ENCODE data around the gene CASZ1. TPM values are rescaled to one million over a fixed set of nuclear protein-coding genes. Genes with fewer than 3 reads are reported as not detected.

CASZ1 gene
- total RNA-seq, 1 experiment from 2014 or later, result 11.7 TPM

DNA sequence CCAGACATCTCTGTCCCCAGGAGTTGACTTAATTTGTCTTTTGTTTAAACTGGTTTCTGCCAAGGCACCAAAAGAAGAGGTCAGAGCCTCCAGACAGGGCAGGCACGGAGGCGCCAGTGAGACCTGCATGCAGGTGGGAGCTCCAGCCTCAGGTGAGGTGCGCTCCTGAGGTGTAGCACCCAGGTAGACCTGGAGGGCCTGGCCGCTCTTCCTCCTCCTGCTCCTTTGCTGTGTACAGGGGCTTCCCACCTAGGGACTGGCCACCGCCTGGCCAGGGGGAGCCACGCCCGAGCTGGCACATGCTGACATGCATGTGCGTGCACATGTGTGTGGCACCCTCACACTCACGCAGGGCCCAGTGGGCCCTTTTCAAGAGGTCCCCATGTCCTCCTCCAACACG lies 163.0 kb downstream of the CASZ1 start:
- H3K4me1 Mint-ChIP-seq, result peaks cover 31% of the 10 kb centered on the region
- DNase-seq (ENCODE audit: low spot score), result no peak
- ATAC-seq, result no peak
- no peak for TF ChIP-seq NR1H2 (CRISPR knock-in tag; IDR thresholded peaks at IDR 0.05)
- TF ChIP-seq MXD4 (CRISPR knock-in tag; IDR thresholded peaks at IDR 0.05; ENCODE audit: borderline replicate concordance), result no peak
- no peak for TF ChIP-seq TEAD4 (CRISPR knock-in tag; IDR thresholded peaks at IDR 0.05)
- TF ChIP-seq SMAD4 (CRISPR knock-in tag; IDR thresholded peaks at IDR 0.05), result no peak
- TF ChIP-seq, protein P1, sequence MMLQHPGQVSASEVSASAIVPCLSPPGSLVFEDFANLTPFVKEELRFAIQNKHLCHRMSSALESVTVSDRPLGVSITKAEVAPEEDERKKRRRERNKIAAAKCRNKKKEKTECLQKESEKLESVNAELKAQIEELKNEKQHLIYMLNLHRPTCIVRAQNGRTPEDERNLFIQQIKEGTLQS (CRISPR knock-in tag; conservative IDR thresholded peaks at IDR 0.05), result no peak
- TF ChIP-seq, protein P2, sequence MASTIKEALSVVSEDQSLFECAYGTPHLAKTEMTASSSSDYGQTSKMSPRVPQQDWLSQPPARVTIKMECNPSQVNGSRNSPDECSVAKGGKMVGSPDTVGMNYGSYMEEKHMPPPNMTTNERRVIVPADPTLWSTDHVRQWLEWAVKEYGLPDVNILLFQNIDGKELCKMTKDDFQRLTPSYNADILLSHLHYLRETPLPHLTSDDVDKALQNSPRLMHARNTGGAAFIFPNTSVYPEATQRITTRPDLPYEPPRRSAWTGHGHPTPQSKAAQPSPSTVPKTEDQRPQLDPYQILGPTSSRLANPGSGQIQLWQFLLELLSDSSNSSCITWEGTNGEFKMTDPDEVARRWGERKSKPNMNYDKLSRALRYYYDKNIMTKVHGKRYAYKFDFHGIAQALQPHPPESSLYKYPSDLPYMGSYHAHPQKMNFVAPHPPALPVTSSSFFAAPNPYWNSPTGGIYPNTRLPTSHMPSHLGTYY (CRISPR knock-in tag; IDR thresholded peaks at IDR 0.05), result no peak
- CTCF ChIA-PET, result interaction anchor here (1.2 to 1.4 kb wide), 2 partner anchors 97 to 277 kb away, joined by 3 to 4 read pairs; no protein-coding TSS in a partner anchor
- H3K27ac Mint-ChIP-seq, result no peak overlapping the region
- POLR2A ChIA-PET, result no interaction called here
- no peaks in the 10 kb centered on the region for H3K36me3 Mint-ChIP-seq
- H3K27me3 Mint-ChIP-seq (ENCODE audit: low read depth), result peaks cover 12% of the 10 kb centered on the region
- no peak overlapping the region for H3K4me3 Mint-ChIP-seq
- no peaks in the 10 kb centered on the region for H3K9me3 Mint-ChIP-seq

DNA sequence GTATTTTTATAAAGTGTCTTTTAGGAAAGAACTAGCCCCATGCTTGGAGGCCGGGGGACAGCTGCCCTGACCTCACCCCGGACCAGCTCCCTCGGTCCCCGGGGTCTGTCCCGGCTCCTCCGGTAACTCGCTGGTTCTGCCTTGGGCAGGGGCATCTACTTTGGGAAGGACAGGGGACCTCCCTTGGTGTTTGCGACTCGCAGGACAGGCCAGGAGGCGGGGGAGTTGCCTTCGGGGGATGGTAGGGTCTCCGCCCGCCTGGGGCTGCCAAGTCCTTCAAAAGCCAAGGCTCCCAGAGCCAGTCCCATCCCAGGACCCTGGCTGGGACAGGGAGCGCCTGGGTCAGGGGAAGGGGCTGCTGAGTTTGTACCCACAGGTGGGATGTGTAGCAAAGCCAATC lies 163.8 kb downstream of the CASZ1 start:
- H3K36me3 Mint-ChIP-seq, result no peaks in the 10 kb centered on the region
- TF ChIP-seq CBFB (CRISPR knock-in tag; IDR thresholded peaks at IDR 0.05; ENCODE audit: low read depth) (no peak), OVOL2 (CRISPR knock-in tag; IDR thresholded peaks at IDR 0.05; ENCODE audit: borderline replicate concordance) (no peak), ZNF396 (CRISPR knock-in tag; IDR thresholded peaks at IDR 0.05; ENCODE audit: borderline replicate concordance) (no peak), GTF2I (CRISPR knock-in tag; conservative IDR thresholded peaks at IDR 0.05) (no peak), CREM (CRISPR knock-in tag; IDR thresholded peaks at IDR 0.05) (no peak), EMX1 (CRISPR knock-in tag; IDR thresholded peaks at IDR 0.05) (no peak), MXD4 (CRISPR knock-in tag; IDR thresholded peaks at IDR 0.05; ENCODE audit: borderline replicate concordance) (no peak)
- TF ChIP-seq, protein P3, sequence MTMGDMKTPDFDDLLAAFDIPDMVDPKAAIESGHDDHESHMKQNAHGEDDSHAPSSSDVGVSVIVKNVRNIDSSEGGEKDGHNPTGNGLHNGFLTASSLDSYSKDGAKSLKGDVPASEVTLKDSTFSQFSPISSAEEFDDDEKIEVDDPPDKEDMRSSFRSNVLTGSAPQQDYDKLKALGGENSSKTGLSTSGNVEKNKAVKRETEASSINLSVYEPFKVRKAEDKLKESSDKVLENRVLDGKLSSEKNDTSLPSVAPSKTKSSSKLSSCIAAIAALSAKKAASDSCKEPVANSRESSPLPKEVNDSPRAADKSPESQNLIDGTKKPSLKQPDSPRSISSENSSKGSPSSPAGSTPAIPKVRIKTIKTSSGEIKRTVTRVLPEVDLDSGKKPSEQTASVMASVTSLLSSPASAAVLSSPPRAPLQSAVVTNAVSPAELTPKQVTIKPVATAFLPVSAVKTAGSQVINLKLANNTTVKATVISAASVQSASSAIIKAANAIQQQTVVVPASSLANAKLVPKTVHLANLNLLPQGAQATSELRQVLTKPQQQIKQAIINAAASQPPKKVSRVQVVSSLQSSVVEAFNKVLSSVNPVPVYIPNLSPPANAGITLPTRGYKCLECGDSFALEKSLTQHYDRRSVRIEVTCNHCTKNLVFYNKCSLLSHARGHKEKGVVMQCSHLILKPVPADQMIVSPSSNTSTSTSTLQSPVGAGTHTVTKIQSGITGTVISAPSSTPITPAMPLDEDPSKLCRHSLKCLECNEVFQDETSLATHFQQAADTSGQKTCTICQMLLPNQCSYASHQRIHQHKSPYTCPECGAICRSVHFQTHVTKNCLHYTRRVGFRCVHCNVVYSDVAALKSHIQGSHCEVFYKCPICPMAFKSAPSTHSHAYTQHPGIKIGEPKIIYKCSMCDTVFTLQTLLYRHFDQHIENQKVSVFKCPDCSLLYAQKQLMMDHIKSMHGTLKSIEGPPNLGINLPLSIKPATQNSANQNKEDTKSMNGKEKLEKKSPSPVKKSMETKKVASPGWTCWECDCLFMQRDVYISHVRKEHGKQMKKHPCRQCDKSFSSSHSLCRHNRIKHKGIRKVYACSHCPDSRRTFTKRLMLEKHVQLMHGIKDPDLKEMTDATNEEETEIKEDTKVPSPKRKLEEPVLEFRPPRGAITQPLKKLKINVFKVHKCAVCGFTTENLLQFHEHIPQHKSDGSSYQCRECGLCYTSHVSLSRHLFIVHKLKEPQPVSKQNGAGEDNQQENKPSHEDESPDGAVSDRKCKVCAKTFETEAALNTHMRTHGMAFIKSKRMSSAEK (CRISPR knock-in tag; IDR thresholded peaks at IDR 0.05; ENCODE audit: borderline replicate concordance), result no peak
- TF ChIP-seq, protein P4, sequence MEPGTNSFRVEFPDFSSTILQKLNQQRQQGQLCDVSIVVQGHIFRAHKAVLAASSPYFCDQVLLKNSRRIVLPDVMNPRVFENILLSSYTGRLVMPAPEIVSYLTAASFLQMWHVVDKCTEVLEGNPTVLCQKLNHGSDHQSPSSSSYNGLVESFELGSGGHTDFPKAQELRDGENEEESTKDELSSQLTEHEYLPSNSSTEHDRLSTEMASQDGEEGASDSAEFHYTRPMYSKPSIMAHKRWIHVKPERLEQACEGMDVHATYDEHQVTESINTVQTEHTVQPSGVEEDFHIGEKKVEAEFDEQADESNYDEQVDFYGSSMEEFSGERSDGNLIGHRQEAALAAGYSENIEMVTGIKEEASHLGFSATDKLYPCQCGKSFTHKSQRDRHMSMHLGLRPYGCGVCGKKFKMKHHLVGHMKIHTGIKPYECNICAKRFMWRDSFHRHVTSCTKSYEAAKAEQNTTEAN (CRISPR knock-in tag; IDR thresholded peaks at IDR 0.05), result no peak
- TF ChIP-seq, protein P5, sequence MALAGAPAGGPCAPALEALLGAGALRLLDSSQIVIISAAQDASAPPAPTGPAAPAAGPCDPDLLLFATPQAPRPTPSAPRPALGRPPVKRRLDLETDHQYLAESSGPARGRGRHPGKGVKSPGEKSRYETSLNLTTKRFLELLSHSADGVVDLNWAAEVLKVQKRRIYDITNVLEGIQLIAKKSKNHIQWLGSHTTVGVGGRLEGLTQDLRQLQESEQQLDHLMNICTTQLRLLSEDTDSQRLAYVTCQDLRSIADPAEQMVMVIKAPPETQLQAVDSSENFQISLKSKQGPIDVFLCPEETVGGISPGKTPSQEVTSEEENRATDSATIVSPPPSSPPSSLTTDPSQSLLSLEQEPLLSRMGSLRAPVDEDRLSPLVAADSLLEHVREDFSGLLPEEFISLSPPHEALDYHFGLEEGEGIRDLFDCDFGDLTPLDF (CRISPR knock-in tag; IDR thresholded peaks at IDR 0.05), result no peak
- TF ChIP-seq, protein P6, sequence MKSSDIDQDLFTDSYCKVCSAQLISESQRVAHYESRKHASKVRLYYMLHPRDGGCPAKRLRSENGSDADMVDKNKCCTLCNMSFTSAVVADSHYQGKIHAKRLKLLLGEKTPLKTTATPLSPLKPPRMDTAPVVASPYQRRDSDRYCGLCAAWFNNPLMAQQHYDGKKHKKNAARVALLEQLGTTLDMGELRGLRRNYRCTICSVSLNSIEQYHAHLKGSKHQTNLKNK (CRISPR knock-in tag; IDR thresholded peaks at IDR 0.05), result no peak
- TF ChIP-seq, protein P7, sequence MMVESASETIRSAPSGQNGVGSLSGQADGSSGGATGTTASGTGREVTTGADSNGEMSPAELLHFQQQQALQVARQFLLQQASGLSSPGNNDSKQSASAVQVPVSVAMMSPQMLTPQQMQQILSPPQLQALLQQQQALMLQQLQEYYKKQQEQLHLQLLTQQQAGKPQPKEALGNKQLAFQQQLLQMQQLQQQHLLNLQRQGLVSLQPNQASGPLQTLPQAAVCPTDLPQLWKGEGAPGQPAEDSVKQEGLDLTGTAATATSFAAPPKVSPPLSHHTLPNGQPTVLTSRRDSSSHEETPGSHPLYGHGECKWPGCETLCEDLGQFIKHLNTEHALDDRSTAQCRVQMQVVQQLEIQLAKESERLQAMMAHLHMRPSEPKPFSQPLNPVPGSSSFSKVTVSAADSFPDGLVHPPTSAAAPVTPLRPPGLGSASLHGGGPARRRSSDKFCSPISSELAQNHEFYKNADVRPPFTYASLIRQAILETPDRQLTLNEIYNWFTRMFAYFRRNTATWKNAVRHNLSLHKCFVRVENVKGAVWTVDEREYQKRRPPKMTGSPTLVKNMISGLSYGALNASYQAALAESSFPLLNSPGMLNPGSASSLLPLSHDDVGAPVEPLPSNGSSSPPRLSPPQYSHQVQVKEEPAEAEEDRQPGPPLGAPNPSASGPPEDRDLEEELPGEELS (CRISPR knock-in tag; IDR thresholded peaks at IDR 0.05), result no peak
- TF ChIP-seq, protein P8, sequence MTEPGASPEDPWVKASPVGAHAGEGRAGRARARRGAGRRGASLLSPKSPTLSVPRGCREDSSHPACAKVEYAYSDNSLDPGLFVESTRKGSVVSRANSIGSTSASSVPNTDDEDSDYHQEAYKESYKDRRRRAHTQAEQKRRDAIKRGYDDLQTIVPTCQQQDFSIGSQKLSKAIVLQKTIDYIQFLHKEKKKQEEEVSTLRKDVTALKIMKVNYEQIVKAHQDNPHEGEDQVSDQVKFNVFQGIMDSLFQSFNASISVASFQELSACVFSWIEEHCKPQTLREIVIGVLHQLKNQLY (CRISPR knock-in tag; IDR thresholded peaks at IDR 0.05), result no peak
- no peak overlapping the region for H3K27ac Mint-ChIP-seq
- peaks cover 31% of the 10 kb centered on the region for H3K4me1 Mint-ChIP-seq
- H3K4me3 Mint-ChIP-seq, result no peak overlapping the region
- peaks cover 8% of the 10 kb centered on the region for H3K27me3 Mint-ChIP-seq (ENCODE audit: low read depth)
- CTCF ChIA-PET, result interaction anchor here (1.2 to 1.6 kb wide), 2 partner anchors 96 to 277 kb away, joined by 3 to 4 read pairs; no protein-coding TSS in a partner anchor
- ATAC-seq (peak; percentile 22), DNase-seq (ENCODE audit: low spot score) (no peak)
- no peaks in the 10 kb centered on the region for H3K9me3 Mint-ChIP-seq
- POLR2A ChIA-PET, result no interaction called here

All from WTC11 (cell line).